ENCODE data around the gene GPR89B.
"Not testable (repeated sequence)": the region's sequence is repeated elsewhere in the genome, so short reads cannot be mapped to it uniquely, and the experiment has no call there.

The GPR89B gene

GRCh38 chr1:148027004-148027403, 98.8 kb downstream of the GPR89B start:
- DNase-seq (ENCODE audit: low read depth in 2 of 2, low spot score in 1 of 2): not testable (repeated sequence)

GRCh38 chr1:148032247-148032646, 104.0 kb downstream of the GPR89B start:
- DNase-seq (ENCODE audit: low read depth in 2 of 2, low spot score in 1 of 2): not testable (repeated sequence)

- DNase-seq (ENCODE audit: low read depth in 2 of 2, low spot score in 1 of 2): not testable (repeated sequence)
Observed at GRCh38 chr1:148032690-148033089, 104.5 kb downstream of the GPR89B start.

- DNase-seq (ENCODE audit: low read depth in 2 of 2, low spot score in 1 of 2): not testable (repeated sequence)
Observed at GRCh38 chr1:148033147-148033546, 104.9 kb downstream of the GPR89B start.

- DNase-seq (ENCODE audit: low read depth in 2 of 2, low spot score in 1 of 2): not testable (repeated sequence)
Observed at GRCh38 chr1:148037850-148038461, 109.7 kb downstream of the GPR89B start.

- DNase-seq (ENCODE audit: low read depth in 2 of 2, low spot score in 1 of 2): peak in 1 of 2 donors; percentile 26
Observed at GRCh38 chr1:148038462-148039333, 110.5 kb downstream of the GPR89B start.

Measured in stimulated activated CD8-positive, alpha-beta memory T cell treated with anti-CD3 and anti-CD28 coated beads, Interleukin-4, amount 100 ng/mL, for 1 hour (primary cell).